Activated T-cell treated with anti-CD3 and anti-CD28 coated beads, Interleukin-2, amount 50 U/mL, for 24 hours (primary cell): Measurements from ENCODE around the gene MED9.

ENCODE experiments used
- DNase-seq: peaks from one replicate; pipeline ENCODE4 v3.0.0-alpha.2; 2020
- H3K27ac Mint-ChIP-seq: 2 replicates; pipeline ENCODE4 v1.8.0; 2020; ENCODE audit warnings: mild to moderate bottlenecking, mixed read lengths
- H3K27me3 Mint-ChIP-seq: 2 replicates; pipeline ENCODE4 v1.8.0; 2020; ENCODE audit warnings: mixed read lengths
- H3K36me3 Mint-ChIP-seq: 2 replicates; pipeline ENCODE4 v1.8.0; 2020; ENCODE audit warnings: low read depth, mixed read lengths
- H3K4me1 Mint-ChIP-seq: 2 replicates; pipeline ENCODE4 v1.8.0; 2020; ENCODE audit warnings: low read depth, mixed read lengths
- H3K4me3 Mint-ChIP-seq: 2 replicates; pipeline ENCODE4 v1.8.0; 2020; ENCODE audit warnings: mild to moderate bottlenecking, moderate library complexity, mixed read lengths
- H3K9me3 Mint-ChIP-seq: 2 replicates; pipeline ENCODE4 v1.8.0; 2020; ENCODE audit warnings: mixed read lengths

Gene MED9

GRCh38 chr17:17533901-17534441 is 57.2 kb downstream of the MED9 start:
- no peaks in the 10 kb centered on the region for H3K36me3 Mint-ChIP-seq
- no peaks in the 10 kb centered on the region for H3K4me1 Mint-ChIP-seq
- H3K27ac Mint-ChIP-seq: no peak overlapping the region
- no peaks in the 10 kb centered on the region for H3K27me3 Mint-ChIP-seq
- no peak for DNase-seq
- H3K4me3 Mint-ChIP-seq: no peak overlapping the region
- no peaks in the 10 kb centered on the region for H3K9me3 Mint-ChIP-seq

DNA sequence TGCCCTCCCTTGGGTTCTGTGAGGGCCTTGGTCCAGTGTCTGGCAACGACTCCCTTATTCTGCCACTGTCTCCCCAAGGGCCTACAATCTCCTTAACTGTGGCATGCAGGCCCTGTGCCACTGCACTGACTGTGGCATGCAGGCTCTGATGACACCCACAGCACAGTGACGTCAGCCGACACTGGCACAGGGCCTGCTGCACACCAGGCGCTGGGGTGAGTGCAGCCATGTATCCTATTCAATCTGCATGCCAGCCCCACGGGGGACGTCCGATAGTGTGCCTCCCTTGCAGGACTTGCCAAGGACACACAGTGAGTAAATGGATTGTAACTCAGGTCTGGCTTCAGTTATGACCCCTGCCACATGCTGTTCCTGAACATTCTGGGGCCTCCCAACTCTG is 59.2 kb downstream of the MED9 start:
- Mint-ChIP-seq H3K4me3 (no peak overlapping the region), H3K4me1 (no peaks in the 10 kb centered on the region), H3K27me3 (no peaks in the 10 kb centered on the region), H3K36me3 (no peaks in the 10 kb centered on the region), H3K27ac (no peak overlapping the region), H3K9me3 (no peaks in the 10 kb centered on the region)
- DNase-seq: no peak

DNA sequence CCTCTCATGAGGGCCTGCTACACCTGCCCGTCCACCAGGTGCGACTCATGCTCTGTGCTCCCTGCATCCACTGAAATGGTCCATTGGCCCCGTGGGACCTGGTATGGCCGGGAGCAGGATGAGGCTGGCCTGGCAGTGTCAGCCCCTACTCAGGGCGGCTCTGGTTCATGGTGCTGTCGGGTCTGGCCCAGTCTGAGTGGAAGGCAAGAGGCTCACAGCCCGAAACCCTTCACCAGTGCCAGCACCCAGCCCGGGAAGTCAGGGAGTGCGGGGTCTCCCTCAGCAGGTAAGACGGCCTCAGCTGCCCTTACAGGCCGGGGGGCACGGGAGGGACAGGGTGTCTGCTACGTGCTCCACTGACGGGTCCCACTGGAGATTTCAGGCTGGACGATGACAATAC is 59.9 kb downstream of the MED9 start:
- DNase-seq: no peak
- no peaks in the 10 kb centered on the region for H3K27me3 Mint-ChIP-seq
- H3K36me3 Mint-ChIP-seq: no peaks in the 10 kb centered on the region
- H3K9me3 Mint-ChIP-seq: no peaks in the 10 kb centered on the region
- no peak overlapping the region for H3K27ac Mint-ChIP-seq
- no peak overlapping the region for H3K4me3 Mint-ChIP-seq
- no peaks in the 10 kb centered on the region for H3K4me1 Mint-ChIP-seq

- no peaks in the 10 kb centered on the region for H3K4me1 Mint-ChIP-seq
- H3K9me3 Mint-ChIP-seq: no peaks in the 10 kb centered on the region
- H3K36me3 Mint-ChIP-seq: no peaks in the 10 kb centered on the region
- H3K4me3 Mint-ChIP-seq: no peak overlapping the region
- no peak overlapping the region for H3K27ac Mint-ChIP-seq
- H3K27me3 Mint-ChIP-seq: no peaks in the 10 kb centered on the region
- DNase-seq: no peak
Observed at GRCh38 chr17:17537311-17538099, 60.7 kb downstream of the MED9 start.

GRCh38 chr17:17538417-17539391 is 61.9 kb downstream of the MED9 start:
- Mint-ChIP-seq H3K27me3 (no peaks in the 10 kb centered on the region), H3K36me3 (no peaks in the 10 kb centered on the region)

GRCh38 chr17:17539591-17539990 is 62.8 kb downstream of the MED9 start:
- Mint-ChIP-seq H3K27me3 (no peaks in the 10 kb centered on the region), H3K36me3 (no peaks in the 10 kb centered on the region), H3K4me3 (no peak overlapping the region), H3K27ac (no peak overlapping the region), H3K4me1 (no peaks in the 10 kb centered on the region), H3K9me3 (no peaks in the 10 kb centered on the region)
- no peak for DNase-seq

More at GRCh38 chr17:17538417-17539391, 61.9 kb downstream of the MED9 start:
- no peak overlapping the region for H3K27ac Mint-ChIP-seq
- H3K4me3 Mint-ChIP-seq: no peak overlapping the region
- H3K4me1 Mint-ChIP-seq: no peaks in the 10 kb centered on the region
- no peaks in the 10 kb centered on the region for H3K9me3 Mint-ChIP-seq
- DNase-seq: no peak

DNA sequence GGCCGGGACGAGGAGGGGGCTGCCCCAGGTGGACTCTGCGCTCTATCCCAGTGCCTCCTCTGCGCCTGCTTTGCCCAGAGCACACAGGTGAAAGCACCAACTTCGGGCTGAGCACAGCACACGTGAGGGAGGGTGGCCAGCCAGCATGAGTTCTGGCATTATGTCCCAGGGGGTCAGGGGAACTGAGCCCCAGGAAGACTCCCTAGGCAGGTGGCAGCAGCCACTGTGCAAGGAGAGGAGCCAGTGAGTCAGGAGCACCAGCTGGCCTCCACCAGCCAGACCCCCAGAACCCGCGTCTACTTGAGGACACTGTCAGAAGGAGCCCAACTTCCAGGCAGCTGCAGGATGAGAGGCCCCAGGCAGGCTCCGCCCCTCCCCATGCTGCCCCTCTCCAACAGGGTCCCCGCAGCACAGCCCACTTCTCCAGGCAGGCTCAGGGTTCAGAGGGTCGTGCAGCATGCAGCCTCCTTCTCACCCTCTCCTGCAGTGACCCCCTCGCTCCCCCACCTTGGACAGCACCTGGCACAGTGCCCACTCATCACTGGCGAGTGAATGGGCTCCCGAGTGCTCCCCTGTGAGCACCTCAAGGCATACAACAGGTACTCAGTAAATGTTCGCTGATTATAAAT is 63.6 kb downstream of the MED9 start:
- H3K27ac Mint-ChIP-seq: no peak overlapping the region
- no peaks in the 10 kb centered on the region for H3K4me1 Mint-ChIP-seq
- H3K9me3 Mint-ChIP-seq: no peaks in the 10 kb centered on the region
- H3K27me3 Mint-ChIP-seq: no peaks in the 10 kb centered on the region
- H3K36me3 Mint-ChIP-seq: no peaks in the 10 kb centered on the region
- no peak overlapping the region for H3K4me3 Mint-ChIP-seq
- no peak for DNase-seq

DNA sequence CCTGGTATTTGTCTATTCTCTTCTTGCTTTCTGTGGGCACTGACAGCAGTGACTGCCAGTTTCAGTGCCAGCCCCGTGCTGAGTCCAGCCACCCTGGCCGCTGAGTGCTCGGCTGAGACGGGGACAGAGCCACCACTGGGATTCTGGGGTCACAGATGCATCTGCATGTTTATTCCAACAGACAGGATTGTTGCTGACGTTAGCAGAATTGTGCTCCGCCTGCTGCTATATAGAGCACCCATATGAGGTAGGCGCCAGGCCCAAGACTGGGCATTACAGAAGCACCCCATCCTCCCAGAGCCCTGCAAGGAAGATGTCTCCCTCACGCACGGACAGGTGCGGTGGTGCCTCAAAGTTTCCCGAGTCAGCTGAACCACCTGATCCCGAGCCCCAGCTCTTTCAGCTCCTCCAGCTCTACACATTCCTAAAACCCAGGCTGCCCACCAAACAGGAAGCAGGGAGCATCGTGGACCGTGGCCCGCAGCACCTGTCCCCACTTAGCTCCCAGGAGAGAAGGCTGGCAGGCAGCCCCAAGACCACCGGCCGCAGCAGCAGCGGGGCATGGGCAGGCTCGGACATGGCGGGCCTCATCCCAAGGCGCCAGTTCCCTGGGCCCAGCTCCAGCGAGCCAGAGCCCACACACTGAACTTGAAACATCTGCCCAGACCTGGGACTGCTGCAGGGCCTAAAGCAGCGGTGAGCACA is 64.3 kb downstream of the MED9 start:
- no peak for DNase-seq
- H3K4me1 Mint-ChIP-seq: no peaks in the 10 kb centered on the region
- no peak overlapping the region for H3K4me3 Mint-ChIP-seq
- H3K27me3 Mint-ChIP-seq: no peaks in the 10 kb centered on the region
- no peaks in the 10 kb centered on the region for H3K36me3 Mint-ChIP-seq
- H3K27ac Mint-ChIP-seq: no peak overlapping the region
- H3K9me3 Mint-ChIP-seq: no peaks in the 10 kb centered on the region

DNA sequence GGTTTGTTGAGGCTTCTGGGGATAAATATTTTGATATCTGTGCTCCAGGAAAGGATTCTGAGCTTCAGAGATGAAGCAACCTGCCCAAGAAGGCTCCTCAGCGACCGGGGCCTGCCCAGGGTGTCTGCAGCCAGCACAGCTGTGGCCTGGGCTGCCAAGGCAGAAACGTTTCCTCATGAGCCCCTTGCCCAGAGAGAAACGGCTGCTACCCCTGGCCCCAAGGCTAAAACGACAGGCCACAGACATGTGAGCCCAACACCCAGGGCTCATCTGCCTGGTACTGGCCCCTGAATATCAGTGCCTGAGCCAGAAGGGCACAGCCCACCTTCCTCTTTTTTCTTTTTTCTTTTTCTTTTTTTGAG is 64.8 kb downstream of the MED9 start:
- no peak overlapping the region for H3K4me3 Mint-ChIP-seq
- no peaks in the 10 kb centered on the region for H3K9me3 Mint-ChIP-seq

More for the DNA sequence above, 64.8 kb downstream of the MED9 start:
- Mint-ChIP-seq H3K27ac (no peak overlapping the region), H3K36me3 (no peaks in the 10 kb centered on the region), H3K4me1 (no peaks in the 10 kb centered on the region), H3K27me3 (no peaks in the 10 kb centered on the region)
- DNase-seq: no peak
